Astrocyte of the cerebellum (primary cell): ENCODE measurements around the gene JAK1.

Experiments
- DNase-seq: peaks from one replicate; pipeline ENCODE4 v3.0.0-alpha.2; 2011; ENCODE audit warnings: low read depth
- H3K4me3 ChIP-seq: 2 replicates; pipeline ENCODE4 v1.5.1; 2011; ENCODE audit warnings: mild to moderate bottlenecking, low read depth, low read length, moderate library complexity
- in situ Hi-C: cut with HindIII; loops from 2 replicates; pipeline ENCODE4 v1.10.0; 2017; ENCODE audit warnings: low sequenced_read_pairs
- TF ChIP-seq, protein P1 (sequence below): IDR thresholded peaks from 2 replicates; pipeline ENCODE4 v1.5.1; 2012; ENCODE audit warnings: low read length, low read depth, moderate library complexity, mild to moderate bottlenecking; ENCODE audit errors: missing control alignments

JAK1 gene

DNA sequence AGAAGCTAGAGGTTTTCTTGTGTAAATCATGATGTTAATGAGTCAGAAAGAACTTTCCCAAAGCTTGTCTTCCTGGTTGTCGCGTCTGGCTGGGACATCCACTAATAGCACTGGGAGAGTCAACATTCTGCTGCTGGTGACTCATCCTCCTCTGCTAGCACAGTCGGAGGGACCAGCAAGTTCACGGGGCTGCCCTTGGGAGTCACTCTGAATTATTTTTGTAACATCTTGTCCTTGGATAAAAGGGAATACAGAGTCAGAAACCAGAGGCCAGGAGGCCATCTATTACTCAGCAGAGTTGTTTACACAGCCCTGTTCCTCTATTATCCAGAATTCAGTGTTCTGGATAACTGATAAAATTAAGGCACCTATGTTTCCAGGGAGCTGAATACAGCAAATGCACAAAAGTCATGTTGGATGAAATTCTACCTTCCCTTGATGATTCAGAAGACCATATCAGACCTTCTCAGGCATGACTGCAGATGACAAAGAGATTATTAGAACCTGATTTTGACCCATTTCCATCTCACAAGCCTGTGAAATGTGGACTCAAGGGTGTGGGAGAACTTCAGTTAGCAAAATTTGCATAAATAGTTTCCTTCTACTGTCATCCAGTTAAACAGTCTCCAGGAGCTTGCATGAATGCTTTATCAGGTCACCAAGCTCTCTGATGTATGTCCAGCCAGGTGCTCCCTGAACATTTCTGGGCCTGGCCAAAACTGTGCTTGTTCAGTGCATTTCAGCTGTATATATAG lies 68.1 kb downstream of the JAK1 start:
- DNase-seq, result peak; percentile 65
- in situ Hi-C loops, result no loop called here
- TF ChIP-seq, protein P1, sequence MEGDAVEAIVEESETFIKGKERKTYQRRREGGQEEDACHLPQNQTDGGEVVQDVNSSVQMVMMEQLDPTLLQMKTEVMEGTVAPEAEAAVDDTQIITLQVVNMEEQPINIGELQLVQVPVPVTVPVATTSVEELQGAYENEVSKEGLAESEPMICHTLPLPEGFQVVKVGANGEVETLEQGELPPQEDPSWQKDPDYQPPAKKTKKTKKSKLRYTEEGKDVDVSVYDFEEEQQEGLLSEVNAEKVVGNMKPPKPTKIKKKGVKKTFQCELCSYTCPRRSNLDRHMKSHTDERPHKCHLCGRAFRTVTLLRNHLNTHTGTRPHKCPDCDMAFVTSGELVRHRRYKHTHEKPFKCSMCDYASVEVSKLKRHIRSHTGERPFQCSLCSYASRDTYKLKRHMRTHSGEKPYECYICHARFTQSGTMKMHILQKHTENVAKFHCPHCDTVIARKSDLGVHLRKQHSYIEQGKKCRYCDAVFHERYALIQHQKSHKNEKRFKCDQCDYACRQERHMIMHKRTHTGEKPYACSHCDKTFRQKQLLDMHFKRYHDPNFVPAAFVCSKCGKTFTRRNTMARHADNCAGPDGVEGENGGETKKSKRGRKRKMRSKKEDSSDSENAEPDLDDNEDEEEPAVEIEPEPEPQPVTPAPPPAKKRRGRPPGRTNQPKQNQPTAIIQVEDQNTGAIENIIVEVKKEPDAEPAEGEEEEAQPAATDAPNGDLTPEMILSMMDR, result no peak
- H3K4me3 ChIP-seq, result no peak overlapping the region

DNA sequence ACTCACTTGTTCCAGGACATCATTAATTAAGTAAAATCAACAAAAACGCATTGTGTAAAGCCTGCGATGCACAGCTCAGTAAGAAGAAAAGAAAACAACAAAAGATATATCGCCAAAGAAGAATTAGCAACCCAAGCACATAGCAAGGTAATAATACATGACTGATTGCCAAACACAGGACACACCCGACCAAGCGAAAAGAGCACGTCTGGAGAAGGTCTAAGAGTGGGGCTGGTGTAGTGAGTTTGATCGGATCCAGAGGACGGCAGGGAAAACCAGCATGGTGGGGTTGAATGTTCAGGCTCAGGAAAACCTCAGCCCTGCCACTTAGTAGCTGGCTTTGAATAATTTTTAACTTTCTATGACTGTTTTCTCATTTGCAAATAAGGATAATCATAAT lies 69.8 kb downstream of the JAK1 start:
- in situ Hi-C loops, result no loop called here
- H3K4me3 ChIP-seq, result no peak overlapping the region
- TF ChIP-seq, protein P1, result no peak
- no peak for DNase-seq

DNA sequence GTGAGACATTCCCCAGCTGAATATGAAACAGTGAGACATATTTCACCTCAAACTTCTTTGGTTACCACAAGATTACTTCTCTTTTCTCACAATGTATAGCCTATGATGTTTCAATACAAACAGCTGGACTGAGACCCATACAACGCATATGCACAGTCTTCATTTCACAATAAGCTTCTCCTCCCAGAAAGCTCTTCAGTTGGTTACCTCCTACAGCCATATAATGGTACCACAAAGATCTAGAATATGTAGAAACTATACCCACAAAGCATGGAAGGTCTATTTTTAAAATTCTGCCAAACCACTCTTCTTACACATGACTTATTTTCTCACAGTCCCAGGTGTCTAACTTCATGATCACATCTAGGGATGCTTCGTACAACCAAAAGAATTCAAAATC lies 70.8 kb downstream of the JAK1 start:
- peak; percentile 51 for DNase-seq
- H3K4me3 ChIP-seq, result no peak overlapping the region
- TF ChIP-seq, protein P1, result no peak

DNA sequence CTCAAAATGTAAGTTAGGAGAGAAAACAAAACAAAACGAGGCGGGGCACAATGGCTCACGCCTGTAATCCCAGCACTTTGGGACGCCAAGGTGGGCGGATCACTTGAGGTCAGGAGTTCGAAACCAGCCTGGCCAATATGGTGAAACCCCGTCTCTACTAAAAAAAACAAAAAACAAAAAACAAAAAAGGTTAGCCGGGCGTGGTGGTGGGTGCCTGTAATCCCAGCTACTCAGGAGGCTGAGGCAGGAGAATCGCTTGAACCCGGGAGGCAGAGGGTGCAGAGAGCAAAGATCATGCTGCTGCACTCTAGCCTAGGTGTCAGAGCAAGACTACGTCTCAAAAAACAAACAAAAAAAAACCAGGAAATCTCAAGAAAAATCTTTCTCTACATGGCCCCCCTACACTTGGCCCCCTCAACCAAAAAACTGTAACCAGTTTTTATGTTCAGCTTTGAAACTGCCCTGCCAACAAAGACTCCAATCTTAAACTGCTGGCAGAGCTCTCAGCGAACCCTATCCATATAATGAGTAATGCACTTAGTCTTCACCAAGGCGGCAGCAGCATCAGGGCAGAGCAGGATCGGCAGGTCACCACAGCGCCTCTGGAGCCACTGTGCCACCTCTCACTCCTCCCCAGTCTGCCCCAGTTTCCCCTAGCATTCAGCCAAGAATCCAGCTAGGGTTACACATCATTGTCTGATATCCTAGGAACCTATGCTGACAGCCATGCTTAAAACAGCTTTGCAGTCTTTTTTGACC lies 71.7 kb downstream of the JAK1 start:
- no peak overlapping the region for H3K4me3 ChIP-seq
- in situ Hi-C loops, result no loop called here
- TF ChIP-seq, protein P1, result no peak
- DNase-seq, result no peak

More for the DNA sequence above, 70.8 kb downstream of the JAK1 start:
- in situ Hi-C loops, result no loop called here

DNA sequence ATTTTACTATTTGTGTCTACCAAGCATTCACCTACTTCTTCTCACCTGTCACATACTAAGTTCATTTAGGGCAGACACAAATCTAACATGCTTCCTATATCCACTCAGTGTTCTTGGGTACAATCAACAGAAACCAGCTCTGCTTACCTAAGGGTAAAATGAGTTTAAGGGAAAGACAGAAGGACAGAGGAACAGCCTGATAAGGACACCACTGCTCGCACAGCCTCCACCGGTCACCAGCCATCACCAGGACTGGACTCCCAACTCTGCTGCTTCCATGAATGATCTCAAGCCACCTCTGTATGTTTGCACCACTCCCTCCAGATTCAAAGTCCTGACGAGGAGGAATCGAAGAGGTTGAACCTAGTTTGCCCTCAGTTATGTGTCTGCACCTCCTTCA lies 72.4 kb downstream of the JAK1 start:
- H3K4me3 ChIP-seq, result no peak overlapping the region

More for the DNA sequence above, 72.4 kb downstream of the JAK1 start:
- in situ Hi-C loops, result no loop called here
- TF ChIP-seq, protein P1, result no peak
- no peak for DNase-seq
